NK-92 (cell line): ENCODE results near the gene RAD9A.

Experiments used
- DNase-seq: peaks from one replicate; lab custom pipeline; 2025; ENCODE audit not compliant: unreplicated experiment; lab: John Stamatoyannopoulos, UW

RAD9A gene

GRCh38 chr11:67438158-67438902 is 46.5 kb downstream of the RAD9A start:
- DNase-seq = no peak

GRCh38 chr11:67439321-67440228 is 47.8 kb downstream of the RAD9A start:
- no peak for DNase-seq

DNA sequence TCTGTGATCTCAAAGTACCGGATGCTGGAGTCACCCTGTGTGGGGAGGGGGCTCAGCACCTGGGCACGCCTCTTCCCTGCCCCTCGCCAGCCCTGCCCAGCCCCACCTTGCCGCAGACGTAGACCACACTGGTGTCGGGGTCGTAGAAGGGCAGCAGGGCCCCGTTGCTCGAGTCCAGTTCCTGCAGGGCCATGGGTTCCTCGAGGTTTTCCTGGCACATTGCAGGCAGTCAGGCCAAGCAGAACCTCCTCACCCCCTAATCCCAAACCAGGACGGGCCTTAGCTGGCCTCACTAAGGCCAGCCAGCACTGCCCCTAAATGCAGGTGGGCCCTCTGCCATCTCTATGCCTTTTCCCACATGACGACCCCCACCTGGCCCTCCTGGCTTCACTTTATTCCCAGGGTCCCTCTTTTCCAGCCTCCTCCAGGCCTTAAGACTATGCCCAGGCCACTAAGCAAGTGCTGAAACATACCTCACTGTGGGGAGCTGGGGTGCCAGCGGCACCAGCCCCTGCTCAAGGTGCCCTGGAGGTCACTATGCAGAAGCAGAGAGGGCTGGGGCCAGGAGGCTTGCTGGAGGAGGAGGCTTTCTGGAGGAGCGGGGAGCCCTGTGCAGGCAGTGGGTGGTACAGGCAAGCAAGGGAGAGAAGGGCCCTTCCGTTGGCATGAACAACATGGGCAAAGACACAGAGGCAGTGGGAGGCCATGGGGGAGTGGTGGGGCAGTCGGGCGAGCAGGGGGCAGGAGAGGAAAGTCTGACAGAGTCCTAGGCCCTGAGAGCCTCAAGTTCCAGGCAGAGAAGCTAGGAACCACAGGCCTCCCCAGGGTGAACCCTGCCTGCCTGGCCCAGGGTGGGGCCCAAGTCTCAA is 48.7 kb downstream of the RAD9A start:
- no peak for DNase-seq

DNA sequence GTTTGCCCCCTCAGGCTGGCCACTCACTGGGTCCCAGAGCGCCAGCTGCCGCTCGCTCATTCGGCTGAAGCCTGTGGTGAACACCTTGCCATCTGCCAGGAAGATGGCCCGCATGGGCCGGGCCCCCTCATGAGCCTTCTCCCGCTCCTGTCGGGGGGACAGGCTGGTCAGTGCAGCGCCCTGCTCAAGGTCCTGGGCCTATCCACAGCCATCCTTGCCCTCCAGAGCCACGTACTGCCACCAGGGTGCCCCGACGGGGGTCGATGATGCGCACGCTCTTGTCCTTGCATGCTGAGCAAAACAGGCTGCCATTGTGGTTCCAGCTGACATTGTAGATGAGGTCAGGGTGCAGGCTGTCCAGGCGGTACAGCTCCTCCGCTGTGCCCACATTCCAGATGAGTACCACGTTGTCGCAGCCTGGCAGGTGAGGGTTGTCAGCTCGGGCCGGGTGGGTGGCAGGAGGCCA is 49.3 kb downstream of the RAD9A start:
- no peak for DNase-seq

DNA sequence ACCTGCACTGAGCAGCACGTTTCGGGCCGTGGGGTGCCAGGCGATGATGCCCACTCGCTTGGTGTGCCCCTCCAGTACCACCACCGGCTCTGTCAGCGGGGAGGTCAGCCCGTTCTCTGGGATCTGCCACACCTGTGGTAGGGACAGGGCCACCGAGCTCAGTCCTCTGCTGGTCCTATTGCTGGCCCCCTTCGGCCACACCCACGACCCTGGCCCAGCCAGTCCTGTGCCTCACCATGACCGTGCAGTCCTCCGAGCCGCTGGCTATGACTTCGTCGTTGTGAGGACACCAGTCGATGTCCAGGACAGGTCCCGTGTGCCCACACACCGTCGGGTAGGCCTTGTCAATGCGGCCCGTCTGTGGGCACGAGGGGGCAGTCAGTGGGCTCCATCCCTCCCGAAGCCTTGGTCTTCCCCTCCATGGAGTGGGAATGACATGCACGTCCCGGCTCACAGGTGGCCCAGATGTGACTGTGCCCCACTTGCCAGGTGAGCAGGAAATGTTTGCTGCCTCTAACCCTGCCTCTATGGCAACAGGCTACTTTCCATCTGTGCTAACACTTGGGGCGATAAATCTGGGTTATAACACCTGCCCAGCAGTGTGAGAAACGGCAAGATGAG is 50.1 kb downstream of the RAD9A start:
- DNase-seq = no peak

DNA sequence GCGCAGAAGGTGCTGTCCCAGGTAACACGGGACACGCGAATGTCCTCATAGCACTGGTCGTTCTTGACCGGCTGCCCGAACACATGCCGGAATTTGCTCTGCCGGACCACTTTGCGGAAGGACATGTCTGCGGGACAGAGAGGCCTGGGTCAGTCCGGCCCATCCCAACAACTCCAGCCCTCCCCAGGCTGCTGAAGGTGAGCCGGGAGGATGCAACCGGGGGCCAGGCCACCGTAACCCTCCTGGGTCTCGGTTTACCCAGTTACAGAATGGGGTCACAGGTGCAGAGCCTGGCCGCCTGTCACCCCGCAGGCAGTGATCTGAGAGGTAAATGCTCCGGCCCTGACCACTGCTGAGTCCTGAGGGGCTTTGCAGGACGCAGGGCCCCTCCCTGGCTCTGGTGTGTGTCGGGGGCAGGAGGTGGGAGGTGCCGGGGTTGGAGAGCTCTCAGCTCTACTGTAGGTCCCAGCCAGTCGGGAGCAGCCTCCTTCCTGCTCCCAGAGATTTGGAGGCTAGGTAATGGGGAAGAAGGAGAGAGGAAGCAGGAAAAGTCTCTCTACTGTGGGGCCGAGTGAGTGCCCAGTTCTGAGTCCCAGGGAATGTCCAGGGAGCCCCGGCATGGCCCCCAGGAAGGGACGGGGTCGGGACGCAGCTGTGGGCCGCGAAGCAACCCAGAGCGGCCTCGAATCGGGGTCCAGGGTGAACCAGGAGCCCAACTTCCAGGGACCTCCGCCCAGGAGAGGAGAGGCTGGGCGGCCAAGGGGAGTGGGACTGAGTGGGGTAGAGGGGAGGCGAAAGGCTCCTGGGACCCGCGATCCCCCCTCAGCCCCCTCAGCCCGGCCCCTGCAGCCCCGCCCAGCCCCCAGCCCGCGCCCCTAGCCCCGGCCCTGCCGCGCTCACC is 51.0 kb downstream of the RAD9A start:
- no peak for DNase-seq

- no peak for DNase-seq
Observed at GRCh38 chr11:67445515-67445914, 53.7 kb downstream of the RAD9A start.
